CD4-positive, alpha-beta T cell treated with Interleukin-2 at 100 ng/mL for 4 hours (primary cell): Measurements from ENCODE around the gene YEATS2.
"Not testable (repeated sequence)": the region's sequence is repeated elsewhere in the genome, so short reads cannot be mapped to it uniquely, and the experiment has no call there.

ENCODE experiments used
- DNase-seq: peaks from one replicate; pipeline ENCODE4 v3.0.0-alpha.2; 2020; ENCODE audit warnings: low spot score

YEATS2 gene

DNA sequence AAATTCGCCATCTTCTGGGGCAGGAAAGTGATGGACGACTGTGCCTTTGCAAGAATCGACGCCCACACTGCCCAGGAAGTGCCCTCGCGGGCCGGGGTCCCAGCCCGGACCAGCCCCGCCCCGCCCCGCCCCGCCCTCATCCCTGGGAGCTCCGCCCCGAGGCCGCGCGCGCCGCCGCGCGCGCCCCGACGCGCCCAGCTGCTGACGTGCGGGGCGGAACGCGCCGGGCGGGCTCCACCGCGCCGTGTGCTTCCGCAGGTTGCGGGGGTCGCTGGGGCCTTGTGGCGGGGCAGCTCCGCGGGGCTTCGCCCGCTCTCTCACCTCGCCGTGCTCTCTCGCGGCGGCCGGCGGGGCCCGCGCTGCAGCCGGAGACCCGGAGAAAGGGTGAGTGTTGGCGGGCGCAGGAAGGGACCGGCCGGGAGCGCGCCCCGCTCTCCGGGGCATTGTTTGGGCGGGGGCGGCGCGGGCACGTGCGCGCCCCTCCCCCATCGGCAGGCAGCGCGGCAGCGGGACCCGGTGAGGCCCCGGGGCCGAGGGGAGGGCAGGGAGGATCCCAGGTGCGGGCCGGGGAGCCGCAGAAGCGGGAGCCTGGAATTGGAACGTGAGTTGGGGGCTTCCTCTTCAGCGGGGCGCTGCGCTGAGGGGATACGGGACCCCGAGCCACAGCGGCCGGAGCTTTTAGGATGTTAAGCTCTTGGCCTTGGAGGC, at the start of gene YEATS2:
Gene YEATS2, plus strand, starts transcription at position 188 of the 708 bp plus-strand sequence. CDS start 17,366 bp downstream, outside the sequence.
- DNase-seq: peak; percentile 68

GRCh38 chr3:183650554-183650953, 47.0 kb upstream of the YEATS2 start:
- no peak for DNase-seq

- no peak for DNase-seq
Measured at GRCh38 chr3:183653209-183654064, 44.2 kb upstream of the YEATS2 start.

GRCh38 chr3:183654727-183655126, 42.9 kb upstream of the YEATS2 start:
- no peak for DNase-seq

GRCh38 chr3:183662099-183662498, 35.5 kb upstream of the YEATS2 start:
- DNase-seq: no peak

GRCh38 chr3:183664913-183665381, 32.6 kb upstream of the YEATS2 start:
- no peak for DNase-seq

GRCh38 chr3:183680061-183680460, 17.5 kb upstream of the YEATS2 start:
- no peak for DNase-seq

DNA sequence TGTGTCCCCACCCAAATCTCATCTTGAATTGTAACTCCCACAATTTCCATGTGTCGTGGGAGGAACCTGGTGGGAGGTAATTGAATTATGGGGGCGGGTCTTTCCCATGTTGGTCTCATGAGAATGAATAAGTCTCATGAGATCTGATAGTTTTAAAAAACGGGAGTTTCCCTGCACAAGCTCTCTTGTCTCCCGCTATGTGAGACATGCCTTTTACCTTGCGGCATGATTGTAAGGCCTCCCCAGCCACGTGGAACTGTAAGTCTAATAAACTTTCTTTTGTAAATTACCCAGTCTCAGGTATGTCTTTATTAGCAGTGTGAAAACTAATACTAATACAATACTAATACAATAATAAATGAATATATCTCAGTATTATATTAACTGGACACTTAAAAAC, 9.9 kb upstream of the YEATS2 start:
- no peak for DNase-seq

DNA sequence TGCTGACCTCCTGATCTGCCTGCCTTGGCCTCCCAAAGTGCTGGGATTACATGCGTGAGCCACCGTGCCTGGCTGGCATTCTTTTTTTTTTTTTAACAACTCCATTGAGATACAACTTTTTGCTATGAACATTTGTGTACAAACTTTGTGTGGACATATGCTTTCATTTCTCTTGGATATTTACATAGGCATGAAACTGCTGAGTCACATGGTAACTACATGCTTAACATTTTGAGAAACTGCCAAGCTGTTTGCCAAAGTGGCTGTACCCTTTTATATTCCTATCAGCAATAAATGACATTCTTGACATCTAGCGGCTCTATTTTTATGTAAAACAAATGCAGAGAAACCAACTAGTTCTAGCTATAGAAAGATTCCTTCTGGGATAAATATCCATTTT, 8.7 kb upstream of the YEATS2 start:
- DNase-seq: no peak

GRCh38 chr3:183689621-183690020, 8.0 kb upstream of the YEATS2 start:
- DNase-seq: not testable (repeated sequence)

GRCh38 chr3:183690402-183690995, 7.1 kb upstream of the YEATS2 start:
- no peak for DNase-seq

- DNase-seq: no peak
Measured at GRCh38 chr3:183692436-183692835, 5.2 kb upstream of the YEATS2 start.

DNA sequence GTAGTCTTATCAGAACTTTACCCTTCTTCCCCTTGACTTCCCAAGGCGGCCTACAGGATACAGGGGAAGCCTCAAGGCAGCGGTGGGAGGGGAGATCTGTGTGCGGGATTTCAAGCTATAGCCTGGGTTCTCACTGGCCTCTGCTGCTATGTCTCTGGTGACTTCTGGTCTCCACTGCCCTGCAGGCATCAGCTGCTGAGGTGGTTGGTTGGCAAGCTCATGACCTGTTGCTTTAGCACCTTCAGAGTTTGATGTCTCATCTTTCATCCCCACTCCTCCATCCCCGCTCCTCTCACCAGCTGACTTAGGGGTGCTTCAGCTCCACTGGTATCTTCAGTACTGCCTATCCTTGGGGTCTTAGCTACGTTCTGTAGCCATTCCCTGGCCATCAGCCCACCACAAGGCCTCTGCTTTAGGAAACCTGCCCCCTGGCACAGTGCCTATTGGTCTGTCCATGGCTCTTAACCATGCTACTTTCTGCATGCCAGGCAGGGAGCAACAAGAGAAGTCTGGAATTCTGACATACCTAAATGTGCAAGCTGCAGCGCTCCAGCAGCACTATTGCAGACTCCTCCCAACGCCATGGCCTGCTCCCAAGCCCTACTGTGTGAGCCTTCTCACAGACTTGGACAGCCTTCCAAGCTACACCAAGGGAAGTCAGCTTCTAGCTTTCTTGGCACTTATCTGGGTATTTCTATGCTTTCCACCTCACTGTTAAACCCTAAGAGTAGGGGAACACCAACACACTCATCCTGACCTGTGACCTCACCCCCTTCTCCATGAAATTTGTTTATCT, 1.8 kb upstream of the YEATS2 start:
- no peak for DNase-seq

- DNase-seq: no peak
Measured at GRCh38 chr3:183697123-183697609, 431 bp upstream of the YEATS2 start.

DNA sequence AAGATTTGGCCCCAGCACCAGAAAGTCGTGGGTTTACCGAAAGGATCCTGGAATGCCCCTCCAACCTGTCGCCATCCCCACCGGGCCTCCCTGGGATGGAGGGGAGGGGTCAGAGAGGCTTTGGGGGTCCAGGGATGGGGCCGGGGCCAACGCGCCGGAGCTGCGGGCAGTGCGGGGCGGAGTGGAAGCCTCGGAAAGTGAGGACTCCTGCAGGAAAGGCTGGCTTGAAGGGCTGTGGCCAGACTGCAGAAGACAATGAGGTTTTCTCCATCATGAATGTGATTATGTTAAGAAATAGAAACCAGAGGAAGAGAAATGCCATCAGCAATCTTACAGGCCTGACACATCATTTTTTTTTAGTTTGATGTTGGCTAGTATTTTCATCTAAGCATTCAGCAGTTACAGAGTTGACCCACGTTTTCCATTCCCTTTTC, 738 bp downstream of the YEATS2 start:
- DNase-seq: peak; percentile 28

DNA sequence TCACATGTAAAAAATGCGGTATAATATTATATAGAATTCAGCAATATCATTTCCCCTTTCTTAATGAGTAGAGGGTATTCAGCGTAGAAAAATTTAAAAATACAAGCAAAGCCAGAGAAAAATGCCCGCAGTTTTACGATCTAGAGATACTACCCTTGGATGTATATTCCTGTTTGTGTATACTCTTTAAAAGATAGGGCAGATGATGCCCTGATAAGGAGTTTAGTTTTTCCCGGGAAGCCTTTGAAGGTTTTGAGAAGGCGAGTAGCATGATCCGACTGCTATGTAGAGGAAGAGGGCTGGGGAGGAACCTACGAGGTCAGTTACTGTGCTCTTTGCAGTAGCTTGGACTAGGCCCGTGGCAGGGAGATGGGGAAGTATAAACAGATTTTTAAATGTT, 1.2 kb downstream of the YEATS2 start:
- no peak for DNase-seq

DNA sequence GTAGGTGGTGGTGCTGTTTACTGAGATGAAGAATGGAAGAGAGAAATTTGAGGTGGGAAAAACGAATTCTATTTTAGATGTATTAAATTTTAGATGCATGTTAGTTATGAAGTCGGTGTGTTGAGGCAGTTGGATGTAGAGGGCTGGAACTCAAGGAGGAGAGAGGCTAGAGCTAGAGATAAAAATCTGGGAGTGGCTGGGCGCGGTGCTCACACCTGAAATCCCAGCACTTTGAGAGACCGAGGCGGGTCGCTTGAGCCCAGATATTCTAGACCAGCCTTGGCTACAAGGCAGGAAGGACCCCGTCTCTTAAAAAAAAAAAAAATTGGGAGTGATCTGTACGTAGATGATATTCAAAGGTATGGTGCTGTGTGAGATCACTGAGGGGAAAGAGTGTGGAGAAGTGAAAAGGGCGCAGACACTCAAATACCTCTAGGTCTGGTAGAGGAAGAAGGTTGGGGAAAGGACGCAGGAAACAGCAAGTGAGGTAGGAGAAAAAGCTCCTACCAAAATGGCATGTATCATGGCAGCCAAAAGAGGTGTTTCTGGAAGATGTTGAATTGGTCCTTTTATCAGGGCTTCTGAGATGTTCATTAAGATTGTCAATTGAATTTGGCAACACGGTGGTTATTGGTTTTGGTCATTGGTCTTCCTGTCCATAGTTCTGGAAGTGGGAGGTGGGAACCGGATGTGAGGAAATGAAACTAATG, 1.8 kb downstream of the YEATS2 start:
- no peak for DNase-seq

DNA sequence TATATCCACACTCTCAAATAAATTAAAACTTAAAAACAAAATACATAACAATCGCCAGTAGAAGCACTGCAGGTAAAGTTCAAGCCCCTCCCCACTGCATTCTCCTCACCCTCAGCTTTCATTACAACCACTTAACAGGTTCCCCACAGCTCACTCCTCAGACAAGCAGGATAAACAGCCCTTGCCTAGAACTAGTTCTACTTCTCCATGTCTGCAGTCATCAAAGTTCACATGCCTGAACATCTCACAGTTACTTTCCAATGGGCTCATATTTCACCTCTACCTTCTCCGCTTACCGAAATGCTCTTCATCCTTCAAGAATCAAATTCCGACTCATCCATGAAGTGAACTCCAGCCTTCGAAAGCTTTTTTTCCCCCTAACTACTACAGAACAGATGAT, 4.1 kb downstream of the YEATS2 start:
- no peak for DNase-seq

DNA sequence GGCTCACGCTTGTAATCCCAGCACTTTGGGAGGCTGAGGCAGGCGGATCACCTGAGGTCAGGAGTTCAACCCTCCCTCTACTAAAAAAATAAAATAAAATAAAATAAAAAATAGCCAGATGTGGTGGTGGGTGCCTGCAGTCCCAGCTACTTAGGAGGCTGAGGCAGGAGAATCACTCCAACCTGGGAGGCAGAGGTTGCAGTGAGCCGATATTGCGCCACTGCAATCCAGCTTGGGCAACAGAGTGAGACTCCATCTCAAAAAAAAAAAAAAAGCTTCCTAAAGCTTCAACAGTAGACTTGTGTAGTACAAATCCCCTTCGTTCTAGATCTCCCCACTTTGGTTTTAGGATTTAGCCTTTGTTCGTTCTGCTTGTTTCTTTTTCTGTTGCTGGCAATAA, 6.3 kb downstream of the YEATS2 start:
- DNase-seq: not testable (repeated sequence)

DNA sequence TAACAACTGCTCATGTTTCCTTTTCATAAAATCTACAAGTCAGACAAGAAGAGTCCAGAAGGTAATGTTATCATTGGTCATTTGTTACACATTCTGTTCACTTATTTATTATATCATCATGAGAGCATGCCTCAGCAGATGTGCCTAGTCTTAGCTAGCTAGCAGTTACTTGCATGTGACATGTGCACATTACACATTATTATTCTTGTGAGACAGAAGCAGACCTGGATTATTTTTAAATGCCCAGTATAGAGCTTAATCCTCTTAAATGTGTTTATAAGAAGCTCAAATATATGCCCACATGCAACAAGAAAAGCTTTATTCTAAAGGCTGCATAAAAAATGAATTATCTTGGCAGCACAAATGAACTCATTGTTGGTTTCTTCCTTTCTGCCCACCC, 12.6 kb downstream of the YEATS2 start:
- DNase-seq: no peak

DNA sequence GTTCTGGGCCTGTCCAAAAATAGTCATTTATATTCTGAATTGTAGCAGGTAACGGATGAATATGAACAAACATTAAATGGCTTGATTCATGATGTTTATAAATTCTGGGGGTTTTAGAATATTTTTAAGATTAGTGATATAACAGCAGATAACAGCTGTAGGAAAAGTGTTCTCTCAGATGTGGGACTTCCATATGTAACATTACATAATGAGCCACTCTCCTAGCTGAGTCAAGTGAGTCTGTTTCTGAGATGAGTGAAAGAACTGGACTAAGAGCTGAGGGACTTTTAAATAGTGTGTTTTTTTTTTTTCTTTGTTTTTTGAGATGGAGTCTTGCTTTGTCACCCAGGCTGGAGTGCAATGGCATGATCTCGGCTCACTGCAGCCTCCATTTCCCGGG, 13.9 kb downstream of the YEATS2 start:
- no peak for DNase-seq
